Subcutaneous adipose tissue (tissue), 4 donors: ENCODE results near the gene TEAD3. TPM values are rescaled to one million over a fixed set of nuclear protein-coding genes. Genes with fewer than 3 reads are reported as not detected.

Source experiments
- total RNA-seq, 4 donors: library from RNA; depleted of rRNA; stranded (reverse); fragments of >200 nt; gene quantifications; one replicate each; pipeline ENCODE4 v1.1.0, GENCODE V29; 2016
- TF ChIP-seq, protein P1 (sequence below): fragments of 450-650 bp; IDR thresholded peaks from one replicate; pipeline ENCODE4 v1.5.1; 2016; ENCODE audit warnings: low read depth, mild to moderate bottlenecking, control low read depth, antibody characterized with exemption, moderate library complexity

TEAD3 gene
- total RNA-seq, 4 donors from 2014 or later, result 4.1 to 6.2 (median 4.7) TPM

DNA sequence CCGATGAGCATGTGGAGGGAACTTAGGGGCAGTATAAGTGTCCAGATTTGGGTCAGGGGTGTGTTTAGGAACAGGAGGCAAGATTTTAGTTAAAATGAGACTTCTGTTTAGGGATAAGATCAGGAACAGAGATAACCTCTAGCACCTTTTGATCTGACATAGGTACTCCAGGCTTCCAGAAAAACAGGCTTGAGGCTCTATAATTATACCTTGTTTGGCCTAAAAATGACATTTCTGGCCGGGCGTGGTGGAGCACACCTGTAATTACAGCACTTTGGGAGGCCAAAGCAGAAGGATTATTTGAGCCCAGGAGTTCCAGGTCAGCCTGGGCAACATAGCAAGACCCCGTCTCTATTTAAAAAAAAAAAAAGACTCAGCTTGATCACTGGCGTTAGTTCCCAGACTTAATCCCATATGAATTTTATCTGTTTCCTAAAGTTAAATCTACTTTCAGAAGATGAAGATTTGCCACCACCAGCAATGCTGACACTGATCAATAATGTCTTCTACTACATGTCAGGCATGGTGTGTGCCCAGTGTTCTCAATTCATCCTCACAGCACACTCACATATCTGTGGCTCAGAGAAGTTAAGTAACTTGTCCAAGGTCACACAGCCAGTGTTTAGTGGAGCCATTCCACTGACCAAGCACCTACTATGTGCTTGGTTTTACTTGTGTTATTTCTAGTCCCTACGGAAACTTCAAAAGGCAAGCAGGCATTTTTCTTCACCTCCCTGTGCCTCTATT, 21.9 kb upstream of the TEAD3 start:
- TF ChIP-seq, protein P1, sequence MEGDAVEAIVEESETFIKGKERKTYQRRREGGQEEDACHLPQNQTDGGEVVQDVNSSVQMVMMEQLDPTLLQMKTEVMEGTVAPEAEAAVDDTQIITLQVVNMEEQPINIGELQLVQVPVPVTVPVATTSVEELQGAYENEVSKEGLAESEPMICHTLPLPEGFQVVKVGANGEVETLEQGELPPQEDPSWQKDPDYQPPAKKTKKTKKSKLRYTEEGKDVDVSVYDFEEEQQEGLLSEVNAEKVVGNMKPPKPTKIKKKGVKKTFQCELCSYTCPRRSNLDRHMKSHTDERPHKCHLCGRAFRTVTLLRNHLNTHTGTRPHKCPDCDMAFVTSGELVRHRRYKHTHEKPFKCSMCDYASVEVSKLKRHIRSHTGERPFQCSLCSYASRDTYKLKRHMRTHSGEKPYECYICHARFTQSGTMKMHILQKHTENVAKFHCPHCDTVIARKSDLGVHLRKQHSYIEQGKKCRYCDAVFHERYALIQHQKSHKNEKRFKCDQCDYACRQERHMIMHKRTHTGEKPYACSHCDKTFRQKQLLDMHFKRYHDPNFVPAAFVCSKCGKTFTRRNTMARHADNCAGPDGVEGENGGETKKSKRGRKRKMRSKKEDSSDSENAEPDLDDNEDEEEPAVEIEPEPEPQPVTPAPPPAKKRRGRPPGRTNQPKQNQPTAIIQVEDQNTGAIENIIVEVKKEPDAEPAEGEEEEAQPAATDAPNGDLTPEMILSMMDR, result no peak

DNA sequence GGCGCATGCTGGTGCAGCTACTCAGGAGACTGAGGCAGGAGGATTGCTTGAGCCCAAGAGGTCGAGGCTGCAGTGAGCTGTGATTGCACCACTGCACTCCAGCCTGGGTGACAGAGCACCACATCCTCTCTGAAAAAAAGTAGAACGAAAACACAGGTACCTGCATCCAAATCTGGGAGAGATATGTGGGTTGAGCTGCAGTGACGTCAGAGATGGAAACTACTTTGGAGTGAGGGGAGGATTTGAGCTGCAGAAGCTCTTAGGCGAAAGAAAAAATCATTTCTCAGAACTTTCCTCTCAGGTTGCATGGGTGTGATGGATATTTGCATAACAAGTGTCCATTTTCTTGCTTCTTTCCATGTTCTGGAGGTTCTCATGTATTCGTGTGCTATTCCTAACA, 19.8 kb upstream of the TEAD3 start:
- TF ChIP-seq, protein P1, result no peak

DNA sequence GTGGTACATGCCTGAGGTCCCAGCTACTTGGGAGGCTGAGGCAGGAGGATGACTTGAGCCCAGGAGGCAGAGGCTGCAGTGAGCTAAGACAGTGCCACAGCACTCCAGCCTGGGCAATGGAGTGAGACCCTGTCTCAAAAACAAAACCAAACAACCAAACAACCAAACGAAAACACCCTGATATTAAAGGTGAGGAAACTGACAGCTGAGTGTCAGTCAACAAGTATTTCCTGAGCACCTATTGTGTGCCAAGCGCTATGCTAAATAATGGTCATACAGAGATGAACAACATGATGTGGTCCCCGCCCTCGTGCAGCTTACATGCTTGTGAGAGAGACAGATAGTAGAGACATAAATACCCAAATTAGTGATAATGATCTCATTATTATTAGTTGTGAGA, 17.7 kb upstream of the TEAD3 start:
- TF ChIP-seq, protein P1, result no peak

DNA sequence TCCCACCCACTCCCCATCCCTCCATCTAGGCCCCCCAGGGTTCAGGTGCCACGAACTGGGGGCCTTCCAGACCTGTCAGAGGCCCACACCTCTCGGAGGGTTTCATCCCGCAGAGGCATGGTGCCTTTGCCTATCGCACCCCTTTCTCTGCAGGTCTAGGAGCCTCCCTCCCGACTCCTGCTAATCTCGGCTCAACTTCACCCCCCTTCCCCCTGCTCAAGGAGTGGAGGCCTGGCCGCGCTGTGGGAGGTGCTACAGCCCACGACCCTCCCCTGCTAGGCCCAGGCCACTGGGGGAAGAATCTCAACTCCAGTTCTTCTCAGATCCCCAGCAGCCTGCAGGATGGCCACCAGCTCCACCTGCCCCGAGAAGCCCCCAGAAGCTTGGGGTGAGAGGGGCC, 15.9 kb upstream of the TEAD3 start, which contains the start of gene TULP1:
Gene TULP1 (minus strand): TSS at position 157 of the 400 bp plus-strand sequence. CDS start 38 bp downstream, at position 119.
- TF ChIP-seq, protein P1, result no peak

DNA sequence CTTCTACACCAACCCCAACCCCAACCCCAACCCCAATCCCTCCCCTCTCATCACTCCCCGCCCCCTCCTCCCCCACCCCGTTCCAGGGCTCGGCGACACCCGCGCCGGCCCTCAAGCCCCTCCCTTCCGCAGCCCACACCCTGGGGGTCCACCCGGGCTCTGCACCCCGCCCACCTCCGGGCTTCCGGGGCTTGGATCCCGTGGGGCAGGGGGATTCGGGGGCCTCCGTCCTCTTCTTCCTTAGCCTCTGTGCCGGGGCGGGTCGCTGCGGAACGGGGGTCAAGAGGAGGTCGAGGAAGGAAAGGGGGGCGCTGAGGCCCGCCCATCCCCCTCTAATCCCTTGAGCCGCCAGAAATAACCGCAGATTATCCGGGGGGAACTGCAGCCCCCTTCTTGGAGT, 15.1 kb upstream of the TEAD3 start:
- TF ChIP-seq, protein P1, result no peak

DNA sequence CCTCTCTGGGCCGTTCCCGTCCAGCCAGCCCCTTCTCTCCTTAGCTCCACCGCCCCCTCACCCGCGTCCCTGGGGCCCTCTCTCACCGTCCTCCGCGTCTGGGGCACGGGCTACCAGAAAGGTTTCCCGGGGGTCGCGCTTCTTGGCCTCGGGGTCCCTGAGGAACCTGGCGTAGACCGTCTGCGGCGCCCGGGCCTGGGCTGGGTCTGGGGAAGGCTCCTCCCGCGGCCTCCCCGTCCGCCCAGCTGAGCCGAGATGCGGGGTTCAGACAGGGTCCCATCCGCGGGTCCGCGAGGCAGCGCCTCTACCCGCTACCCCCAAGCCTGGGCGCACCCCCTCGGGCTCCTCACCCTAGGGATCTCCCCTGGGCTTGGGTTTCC, 14.7 kb upstream of the TEAD3 start:
- TF ChIP-seq, protein P1, result no peak

DNA sequence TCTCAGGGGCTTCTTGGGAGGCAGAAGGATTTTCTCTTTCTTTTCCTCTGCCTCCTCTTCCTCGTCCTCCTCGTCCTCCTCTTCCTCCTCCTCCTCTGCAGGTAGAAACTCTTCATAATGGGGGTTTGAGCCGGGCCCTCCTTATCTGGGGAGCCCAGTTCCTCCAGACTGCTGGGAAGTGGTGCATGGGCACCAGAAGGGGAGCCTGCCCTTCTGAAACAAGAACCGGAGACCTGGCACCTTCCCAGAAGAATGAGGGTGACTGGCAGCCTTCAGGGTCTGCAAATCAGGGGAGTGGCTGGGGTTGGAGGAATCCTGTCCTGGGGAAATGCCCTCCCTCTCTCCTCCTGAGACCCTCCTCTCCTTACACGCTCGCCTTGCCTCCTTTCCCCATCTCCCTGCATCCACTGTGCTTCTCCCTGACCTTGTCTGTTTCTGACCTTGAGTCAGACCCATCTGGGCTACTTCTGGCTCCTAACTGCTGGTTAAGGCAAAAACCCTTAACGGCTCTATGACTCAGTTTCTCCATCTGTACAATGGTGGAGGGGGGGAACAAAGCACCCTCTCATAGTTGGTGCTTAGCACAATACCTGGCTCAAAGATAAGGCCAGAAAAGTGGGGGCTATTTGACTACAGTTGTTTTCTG, 14.2 kb upstream of the TEAD3 start:
- TF ChIP-seq, protein P1, result no peak
